Measurements from ENCODE around the gene SH3TC1.
A peak's percentile ranks its signal among the peaks of the same experiment; 100 is the strongest.

The SH3TC1 gene

GRCh38 chr4:8233672-8234484, 34.8 kb downstream of the SH3TC1 start:
- DNase-seq: no peak

- DNase-seq: no peak
Measured at GRCh38 chr4:8234715-8235114, 35.6 kb downstream of the SH3TC1 start.

DNA sequence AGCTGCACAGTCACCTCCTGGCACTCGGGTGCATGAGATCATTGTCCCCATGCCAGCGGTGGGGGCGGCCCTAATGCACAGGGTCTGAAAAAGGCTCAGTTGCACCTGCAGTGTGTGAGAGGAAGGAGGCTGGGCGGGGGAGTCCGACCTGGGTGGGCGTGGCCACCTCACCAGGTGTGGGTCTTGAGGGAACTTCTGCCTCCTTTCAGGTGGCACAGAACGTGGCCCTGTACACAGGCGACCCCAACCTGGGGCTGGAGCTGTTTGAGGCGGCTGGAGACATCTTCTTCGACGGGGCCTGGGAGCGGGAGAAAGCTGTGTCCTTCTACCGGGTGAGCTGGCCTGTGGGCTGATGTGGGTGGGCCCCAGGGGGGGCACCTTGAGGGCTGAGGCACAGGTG, 36.1 kb downstream of the SH3TC1 start:
- no peak for DNase-seq

DNA sequence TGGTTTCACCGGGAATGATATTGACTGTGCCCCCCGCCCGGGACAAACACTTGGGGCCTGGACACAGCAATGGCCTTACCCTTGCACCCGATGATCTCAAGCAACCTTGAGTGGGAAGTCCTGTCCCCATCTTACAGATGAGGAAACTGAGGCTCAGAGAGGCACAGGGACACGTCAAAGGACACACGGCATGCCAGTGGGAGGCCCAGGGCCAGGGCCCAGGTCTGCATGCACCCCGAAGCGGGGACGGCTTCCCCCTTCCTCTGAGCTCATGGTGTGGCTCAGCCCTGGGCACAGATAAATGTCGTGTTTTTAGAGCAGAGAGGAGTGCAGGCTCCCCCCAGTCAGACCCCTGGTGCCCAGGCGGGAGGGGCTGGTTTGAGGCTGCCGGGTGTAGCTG, 36.6 kb downstream of the SH3TC1 start:
- DNase-seq: no peak

DNA sequence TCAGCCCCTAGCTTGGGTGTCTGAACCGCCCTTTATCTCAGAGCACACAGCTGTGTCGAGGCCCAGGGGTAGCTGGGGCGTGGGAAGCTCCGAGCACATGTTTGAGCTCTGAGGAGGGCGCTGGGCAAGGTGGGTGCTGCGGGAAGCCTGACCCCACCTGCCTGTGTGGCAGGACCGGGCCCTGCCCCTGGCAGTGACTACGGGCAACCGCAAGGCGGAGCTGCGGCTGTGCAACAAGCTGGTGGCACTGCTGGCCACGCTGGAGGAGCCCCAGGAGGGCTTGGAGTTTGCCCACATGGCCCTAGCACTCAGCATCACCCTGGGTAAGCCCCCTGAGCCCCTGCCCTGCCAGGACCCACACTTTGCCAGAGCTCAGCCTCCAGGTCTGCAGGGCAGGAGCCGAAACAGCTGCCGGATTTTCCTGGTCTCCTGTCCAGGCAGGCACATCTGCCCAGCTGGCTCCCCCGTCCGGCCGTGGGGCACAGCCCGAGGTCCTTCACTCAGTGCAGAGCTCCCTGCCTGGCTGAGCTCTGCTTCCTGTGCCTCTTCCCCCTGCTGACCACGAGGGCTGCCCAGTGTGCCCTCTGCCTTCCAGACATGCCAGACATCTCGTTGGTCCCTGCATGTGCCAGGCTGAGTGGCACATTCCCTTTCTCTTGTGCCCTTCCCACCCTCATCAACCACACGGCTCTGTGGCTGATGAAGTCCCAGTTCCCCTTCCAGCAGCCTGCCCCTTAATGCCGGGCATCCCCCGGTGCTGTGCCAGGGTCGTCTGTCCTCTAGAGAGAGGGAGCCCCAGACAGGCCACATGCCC, 37.2 kb downstream of the SH3TC1 start:
- no peak for DNase-seq

GRCh38 chr4:8236920-8237195, 37.8 kb downstream of the SH3TC1 start:
- DNase-seq: no peak

DNA sequence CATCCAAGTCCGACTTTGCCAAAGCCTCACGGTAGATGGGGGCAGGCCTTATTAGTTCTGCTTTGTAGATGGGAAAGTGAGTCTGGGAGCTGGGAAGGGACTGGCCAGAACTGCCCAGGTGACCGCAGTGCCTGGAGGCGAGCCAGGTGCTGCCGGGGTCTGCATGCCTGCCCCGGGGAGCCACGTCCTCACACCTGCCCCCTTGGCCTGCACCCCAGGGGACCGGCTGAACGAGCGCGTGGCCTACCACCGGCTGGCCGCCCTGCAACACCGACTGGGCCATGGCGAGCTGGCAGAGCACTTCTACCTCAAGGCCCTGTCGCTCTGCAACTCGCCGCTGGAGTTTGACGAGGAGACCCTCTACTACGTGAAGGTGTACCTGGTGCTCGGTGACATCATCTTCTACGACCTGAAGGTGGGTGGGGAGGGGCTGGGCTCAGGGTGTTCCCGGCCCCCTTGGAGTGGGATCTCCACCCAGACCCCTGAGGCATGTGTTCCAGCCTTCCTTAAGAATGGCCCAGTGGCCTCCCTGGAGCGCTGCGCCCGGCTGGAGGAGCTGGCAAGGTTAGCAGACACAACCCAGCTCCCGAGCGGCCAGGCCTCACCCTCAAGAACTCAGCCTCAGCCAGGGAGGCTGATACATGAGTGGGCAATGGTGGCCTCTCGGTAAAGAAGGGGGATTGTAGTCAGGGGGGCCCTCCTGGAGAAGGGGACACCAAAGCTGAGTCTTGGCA, 38.3 kb downstream of the SH3TC1 start:
- DNase-seq: no peak

DNA sequence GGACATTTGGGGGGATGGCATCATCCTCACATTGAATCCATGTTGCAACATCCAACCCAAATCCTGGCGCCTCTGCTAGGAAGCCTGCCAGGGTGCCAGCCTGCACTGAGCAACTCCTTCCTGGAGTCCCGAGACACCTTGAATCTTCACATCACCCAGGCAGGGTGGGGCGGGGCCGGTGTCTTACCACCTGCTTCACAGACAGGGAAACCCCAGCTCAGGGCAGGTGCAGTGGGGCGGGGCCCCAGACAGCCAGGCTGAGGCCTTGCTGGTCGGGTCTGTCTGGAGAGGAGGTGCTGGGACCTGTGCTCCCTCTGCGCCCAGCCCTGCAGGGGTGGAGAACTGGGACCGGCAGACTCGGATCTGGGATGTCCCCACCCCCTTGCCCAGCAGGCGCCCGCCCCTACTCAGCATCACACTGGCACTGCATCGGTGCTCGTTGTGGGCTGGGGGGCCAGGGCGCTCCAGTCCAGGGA, 39.0 kb downstream of the SH3TC1 start:
- no peak for DNase-seq

DNA sequence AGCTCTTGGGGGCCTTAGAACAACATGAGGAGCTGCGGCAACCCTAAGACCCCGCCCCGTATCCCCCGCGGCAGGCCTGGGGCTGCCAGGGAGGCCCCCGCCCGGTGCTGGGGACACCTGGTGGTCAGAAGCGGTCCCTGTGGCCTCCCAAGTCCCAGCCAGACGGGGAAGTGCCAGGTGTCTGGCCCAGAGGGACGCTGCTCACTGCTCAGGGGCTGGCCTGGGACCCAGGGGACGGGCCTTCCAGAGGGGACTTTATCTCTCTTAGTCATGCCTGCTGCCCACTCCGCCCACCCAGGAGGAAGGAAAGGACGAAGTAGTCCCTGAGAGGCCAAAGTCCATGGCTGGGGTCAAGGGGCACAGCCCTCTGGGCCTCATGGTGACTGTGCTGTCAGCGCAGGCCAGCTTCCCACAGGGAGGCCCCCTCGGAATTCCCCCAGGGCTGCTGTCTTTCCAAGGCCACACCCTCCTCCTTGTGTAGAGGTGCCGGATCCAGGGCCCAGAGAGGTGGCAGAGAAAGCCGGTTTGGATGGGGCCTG, 39.5 kb downstream of the SH3TC1 start:
- no peak for DNase-seq

DNA sequence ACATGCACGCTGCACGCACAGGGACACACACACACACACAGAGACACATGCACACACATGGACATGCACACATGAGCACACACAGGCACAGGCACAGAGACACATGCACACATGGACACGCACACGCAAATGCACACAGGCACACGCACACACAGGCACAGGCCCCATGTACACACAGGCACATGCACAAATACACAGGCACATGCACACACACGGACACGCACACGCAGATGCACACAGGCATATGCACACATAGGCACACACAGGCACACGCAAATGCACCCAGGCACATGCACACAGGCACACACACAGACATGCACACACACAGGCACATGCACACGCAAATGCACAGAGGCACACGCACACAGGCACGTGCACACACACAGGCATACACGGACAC, 40.1 kb downstream of the SH3TC1 start:
- DNase-seq: no peak

GRCh38 chr4:8239661-8240060, 40.6 kb downstream of the SH3TC1 start:
- no peak for DNase-seq

- DNase-seq: no peak
Measured at GRCh38 chr4:8240211-8241041, 41.3 kb downstream of the SH3TC1 start.

DNA sequence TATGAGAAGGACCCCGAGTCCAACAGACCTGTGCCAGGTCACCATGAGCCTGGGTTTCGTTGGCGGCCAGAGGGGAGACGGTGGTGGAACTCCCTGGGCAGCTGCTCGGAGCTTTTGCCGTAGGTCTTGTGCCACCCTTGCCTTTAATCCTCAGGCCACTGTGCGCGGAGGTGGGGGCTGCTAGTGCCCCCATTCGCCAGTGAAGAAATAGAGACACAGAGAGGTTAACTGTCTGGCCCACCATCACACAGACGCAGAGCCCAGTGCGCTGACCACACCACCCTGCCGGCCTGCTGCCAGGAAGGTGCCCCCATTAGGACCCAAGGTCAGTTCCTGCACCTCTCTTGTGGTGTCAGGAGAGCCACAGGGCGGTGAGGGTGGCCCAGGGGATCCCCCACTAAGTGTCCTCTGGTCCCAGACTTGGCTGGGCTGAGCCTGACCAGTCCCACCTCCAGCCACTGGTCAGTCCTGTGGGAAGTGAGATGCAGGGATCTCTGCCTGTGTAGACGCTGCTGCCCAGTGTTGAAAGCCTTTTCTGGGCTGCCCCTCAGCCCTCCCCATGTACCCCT, 42.2 kb downstream of the SH3TC1 start:
- DNase-seq: no peak

- DNase-seq: peak; percentile 91
Measured at GRCh38 chr4:8241895-8242696, 43.0 kb downstream of the SH3TC1 start.

DNA sequence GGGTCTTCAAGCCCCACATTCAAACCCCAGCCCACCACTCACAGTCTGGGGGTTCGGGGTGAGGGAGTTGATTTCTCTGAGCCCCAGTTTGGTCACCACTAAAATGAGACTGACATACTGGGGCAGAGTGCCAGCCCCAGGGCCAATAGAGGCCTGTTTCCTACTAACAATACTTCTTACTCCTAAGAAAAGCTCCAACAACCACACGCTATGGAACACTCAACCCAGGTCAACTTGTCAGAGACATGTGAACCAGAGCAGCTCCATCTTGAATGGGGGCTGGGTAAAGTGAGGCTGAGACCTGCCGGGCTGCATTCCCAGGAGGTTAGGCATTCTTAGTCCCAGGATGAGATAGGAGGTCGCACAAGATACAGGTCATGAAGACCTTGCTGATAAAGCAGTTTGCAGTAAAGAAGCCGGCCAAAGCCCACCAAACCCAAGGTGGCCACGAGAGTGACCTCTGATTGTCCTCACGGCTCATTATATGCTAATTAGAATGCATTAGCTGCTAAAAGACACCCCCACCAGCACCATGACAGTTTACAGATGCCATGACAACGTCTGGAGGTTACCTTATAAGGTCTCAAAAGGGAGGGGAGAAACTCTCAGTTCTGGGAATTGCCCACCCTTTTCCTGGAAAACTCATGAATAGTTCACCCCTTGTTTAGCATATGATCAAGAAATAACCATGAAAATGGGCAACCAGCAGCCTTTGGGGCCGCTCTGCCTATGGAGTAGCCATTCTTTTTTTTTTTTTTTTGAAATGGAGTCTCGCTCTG, 43.9 kb downstream of the SH3TC1 start:
- no peak for DNase-seq

DNA sequence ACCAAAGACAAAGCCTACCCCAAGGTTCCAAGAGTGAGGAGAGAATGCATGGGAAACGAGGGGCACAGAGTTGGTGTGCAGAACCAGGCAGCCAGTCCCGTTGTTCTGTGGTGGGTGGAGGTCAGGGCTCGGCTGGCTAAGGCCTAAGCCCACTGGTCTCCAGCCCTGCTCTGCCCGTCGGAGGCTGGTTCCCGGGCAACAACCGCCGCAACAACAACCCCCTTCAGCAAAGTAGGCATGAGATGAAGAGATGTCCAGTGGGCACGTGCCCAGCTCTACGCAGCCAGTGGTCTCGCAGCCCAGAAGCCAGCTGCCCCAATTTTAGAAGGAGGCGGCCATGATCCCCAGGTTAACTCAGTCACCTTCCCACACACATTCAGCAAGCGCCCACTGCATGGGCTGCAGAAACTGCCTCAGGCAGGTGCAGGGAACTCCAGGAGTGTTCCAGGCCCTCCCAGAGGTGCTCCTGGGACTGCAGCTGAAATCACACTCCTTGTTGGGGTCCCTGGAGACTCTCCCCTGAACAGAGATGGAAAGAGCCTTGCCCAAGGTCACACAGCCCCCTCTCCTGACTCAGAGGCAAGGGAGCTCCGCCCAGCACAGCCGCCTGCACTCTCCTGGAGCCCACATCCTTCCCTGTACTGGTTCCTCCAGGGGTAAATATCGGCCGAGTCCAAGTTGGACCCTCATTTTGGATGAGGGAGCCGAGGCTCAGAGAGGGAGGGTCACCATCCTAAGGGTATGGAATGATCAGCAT, 45.1 kb downstream of the SH3TC1 start:
- DNase-seq: no peak

DNA sequence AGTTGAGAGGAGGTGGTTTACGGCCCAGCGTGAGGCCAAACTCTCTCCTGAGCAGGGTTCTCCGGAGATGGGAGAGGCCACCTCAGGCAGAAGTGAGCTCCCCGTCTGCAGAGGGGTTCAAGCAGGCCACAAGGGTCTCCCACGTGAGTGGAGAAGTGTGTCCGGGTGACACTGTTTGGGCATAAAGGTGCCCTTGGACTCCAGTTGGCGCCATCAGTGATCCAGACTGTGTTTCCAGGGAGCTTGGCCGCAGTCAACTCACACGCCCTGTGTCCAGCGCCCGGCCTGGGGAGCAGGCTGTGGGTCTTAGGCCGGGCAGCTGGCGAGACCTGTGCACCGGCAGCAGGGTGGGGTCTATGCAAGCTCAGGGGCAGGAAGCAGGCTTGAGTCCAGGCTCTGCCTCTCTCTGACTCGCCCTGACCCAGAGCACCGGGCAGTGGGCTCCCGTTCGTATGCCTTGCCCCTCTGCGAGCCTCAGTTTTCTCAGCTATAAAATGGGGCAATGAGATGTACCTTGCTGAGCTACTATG, 45.9 kb downstream of the SH3TC1 start:
- no peak for DNase-seq

DNA sequence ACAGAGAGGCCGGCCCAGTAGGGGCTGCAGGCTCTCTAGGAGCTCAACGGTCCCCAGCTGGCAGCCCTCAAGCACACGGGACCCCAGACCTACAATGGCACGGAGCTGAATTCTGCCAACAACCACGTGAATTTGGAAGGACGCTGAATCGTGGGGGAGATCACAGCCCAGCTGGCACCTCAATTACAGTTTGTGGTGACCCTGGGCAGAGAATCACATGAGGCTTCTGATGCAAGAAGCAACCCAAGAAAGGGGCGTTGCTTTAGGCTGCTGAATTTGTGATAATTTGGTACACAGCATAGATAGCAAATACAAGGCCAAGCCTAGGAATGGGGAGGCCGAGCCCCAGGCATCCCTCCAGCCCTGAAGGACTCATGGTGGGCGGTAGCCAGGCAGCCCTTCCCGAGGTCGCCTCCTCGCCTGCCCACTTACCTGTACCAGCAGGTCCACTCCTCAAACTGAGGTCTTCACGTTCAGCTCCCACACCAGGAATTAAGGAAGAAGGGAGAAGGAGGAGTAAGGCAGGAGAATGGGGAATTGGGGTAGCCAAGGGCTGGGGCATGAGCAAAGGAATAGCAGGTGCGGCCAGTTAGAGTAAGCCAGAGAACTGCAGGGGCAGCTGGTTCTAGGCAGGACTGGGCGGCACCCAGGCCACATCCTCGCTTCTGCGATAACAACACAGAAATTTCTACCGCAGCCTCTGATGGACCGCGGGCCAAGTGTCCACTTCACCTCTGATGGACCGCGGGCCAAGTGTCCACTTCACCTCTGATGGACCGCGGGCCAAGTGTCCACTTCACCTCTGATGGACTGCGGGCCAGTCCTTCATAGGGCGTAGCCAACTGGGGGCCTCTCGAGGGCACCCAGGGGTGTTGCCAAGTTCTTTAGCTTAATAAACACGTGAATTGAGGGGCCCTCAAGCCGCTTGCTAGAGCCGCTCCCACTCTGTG, 47.1 kb downstream of the SH3TC1 start:
- no peak for DNase-seq
